Natural killer cell (primary cell): ENCODE data around the gene CNOT3. TPM values are rescaled to one million over a fixed set of nuclear protein-coding genes. Genes with fewer than 3 reads are reported as not detected.
"Not testable (repeated sequence)": the region's sequence is repeated elsewhere in the genome, so short reads cannot be mapped to it uniquely, and the experiment has no call there.

Experiments
- ATAC-seq, 3 donors: fragments of 150-1000 bp in 2 of 3; fragments of 200-7000 bp in 1 of 3; cut with Tn5 transposase; 1 replicate in 1 of 3; 2 replicates in 2 of 3; pipeline ENCODE4 v1.10.0; 2021; ENCODE audit warnings: mild to moderate bottlenecking in 2 of 3, moderate library complexity in 2 of 3
- DNase-seq, 2 donors: peaks; one replicate each; pipeline versions ENCODE4 v3.0.0 to v3.0.0-alpha.2; 2013 to 2021; ENCODE audit warnings: mixed read lengths in 1 of 2
- H3K27ac ChIP-seq: one replicate; pipeline ENCODE4 v1.5.1; 2013; ENCODE audit warnings: mild to moderate bottlenecking, low read length
- H3K27me3 ChIP-seq: one replicate; pipeline ENCODE4 v1.6.1; 2013; ENCODE audit warnings: low read length; ENCODE audit not compliant: control insufficient read depth, insufficient read depth
- H3K36me3 ChIP-seq: one replicate; pipeline ENCODE4 v1.6.1; 2013; ENCODE audit warnings: low read length; ENCODE audit not compliant: control insufficient read depth, insufficient read depth
- H3K4me1 ChIP-seq: one replicate; pipeline ENCODE4 v1.6.1; 2013; ENCODE audit warnings: low read length; ENCODE audit not compliant: control insufficient read depth, insufficient read depth
- H3K4me3 ChIP-seq: one replicate; pipeline ENCODE4 v1.5.1; 2013; ENCODE audit warnings: low read length
- H3K9me3 ChIP-seq: one replicate; pipeline ENCODE4 v1.6.1; 2013; ENCODE audit warnings: low read length; ENCODE audit not compliant: control insufficient read depth, insufficient read depth
- H3K27ac Mint-ChIP-seq, 2 donors: one replicate each; pipeline ENCODE4 v1.8.0; 2022; ENCODE audit warnings: mild to moderate bottlenecking in 2 of 2, mixed read lengths in 2 of 2, moderate library complexity in 1 of 2
- H3K27me3 Mint-ChIP-seq, 2 donors: one replicate each; pipeline ENCODE4 v1.8.0; 2022; ENCODE audit warnings: low read depth in 2 of 2, mixed read lengths in 2 of 2
- H3K36me3 Mint-ChIP-seq: one replicate; pipeline ENCODE4 v1.8.0; 2022; ENCODE audit warnings: mixed read lengths
- H3K4me1 Mint-ChIP-seq, 2 donors: one replicate each; pipeline ENCODE4 v1.8.0; 2022; ENCODE audit warnings: mixed read lengths in 2 of 2
- H3K4me3 Mint-ChIP-seq: one replicate; pipeline ENCODE4 v1.8.0; 2022; ENCODE audit warnings: mild to moderate bottlenecking, moderate library complexity, mixed read lengths
- H3K9me3 Mint-ChIP-seq, 2 donors: one replicate each; pipeline ENCODE4 v1.8.0; 2022; ENCODE audit warnings: mixed read lengths in 2 of 2
- WGBS: methylation state at CpG from one replicate; pipeline ENCODE4 v1.1.7; 2013; ENCODE audit warnings: missing lambda C conversion rate; ENCODE audit not compliant: insufficient coverage; 5-methylcytosine and 5-hydroxymethylcytosine counted together
- intact Hi-C: fragments of 100-400 bp; cut with micrococcal nuclease; formaldehyde crosslinking; loops from one replicate; pipeline ENCODE4 v1.14.2; 2022
- total RNA-seq, 4 donors: library from RNA; stranded (reverse); fragments of 120-200 nt in 1 of 4; gene quantifications; one replicate each; pipeline versions ENCODE4 v1.2.3 to v1.2.4, GENCODE V29; 2013 to 2022
- TF ChIP-seq, protein P1 (sequence below): fragments of 200-600 bp; IDR thresholded peaks from one replicate; pipeline ENCODE4 v1.8.0; 2022; ENCODE audit warnings: antibody characterized with exemption

The CNOT3 gene
- total RNA-seq, 3 donors from 2014 or later (not counting 1 experiment from before 2014, with no cell fraction given): 46.3 to 73.9 (median 51.7) TPM

DNA sequence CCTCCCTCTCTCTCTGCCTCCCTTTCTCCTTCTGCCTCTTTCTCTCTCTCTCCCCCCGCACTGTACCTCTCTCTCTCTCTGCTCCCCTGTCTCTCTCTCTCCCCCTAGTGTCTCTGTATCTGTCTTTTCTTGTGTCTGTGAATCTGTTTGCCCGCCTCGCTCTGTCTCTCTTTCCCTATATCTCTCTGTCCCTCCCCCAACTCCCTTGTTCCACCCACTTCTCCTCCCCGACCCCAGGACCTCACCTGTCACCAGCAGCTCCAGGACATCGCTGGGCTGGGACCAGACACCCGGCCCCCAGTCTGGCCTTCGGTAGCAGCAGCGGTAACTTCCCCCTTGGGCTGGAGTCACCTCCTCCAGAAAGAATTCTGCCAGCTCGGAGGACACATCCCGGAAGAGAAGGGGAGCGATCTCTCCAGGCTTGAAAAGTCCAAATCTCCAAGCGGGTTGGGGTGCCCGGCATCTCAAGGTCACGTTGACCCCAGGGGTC is 40.9 kb upstream of the CNOT3 start:
- H3K36me3 Mint-ChIP-seq: no peaks in the 10 kb centered on the region
- H3K4me1 ChIP-seq: peaks cover 20% of the 10 kb centered on the region
- H3K9me3 Mint-ChIP-seq: no peaks in the 10 kb centered on the region
- ATAC-seq (peak; percentile 34 to 58 (median 41)), DNase-seq (peak in 1 of 2 donors; percentile 59)
- H3K4me1 Mint-ChIP-seq: peaks cover 17 to 23% of the 10 kb centered on the region in 2 donors
- intact Hi-C loops: no loop called here
- H3K27ac ChIP-seq: peak overlapping the region; percentile 58
- peak overlapping the region; percentile 92 to 93 for H3K27ac Mint-ChIP-seq
- peaks cover 4% of the 10 kb centered on the region for H3K27me3 ChIP-seq
- H3K9me3 ChIP-seq: no peaks in the 10 kb centered on the region
- H3K4me3 ChIP-seq: no peak overlapping the region
- 13% methylated on average over 14 of the region's 14 CpGs for WGBS
- peaks cover 0 to 11% of the 10 kb centered on the region in 2 donors for H3K27me3 Mint-ChIP-seq
- TF ChIP-seq, protein P1, sequence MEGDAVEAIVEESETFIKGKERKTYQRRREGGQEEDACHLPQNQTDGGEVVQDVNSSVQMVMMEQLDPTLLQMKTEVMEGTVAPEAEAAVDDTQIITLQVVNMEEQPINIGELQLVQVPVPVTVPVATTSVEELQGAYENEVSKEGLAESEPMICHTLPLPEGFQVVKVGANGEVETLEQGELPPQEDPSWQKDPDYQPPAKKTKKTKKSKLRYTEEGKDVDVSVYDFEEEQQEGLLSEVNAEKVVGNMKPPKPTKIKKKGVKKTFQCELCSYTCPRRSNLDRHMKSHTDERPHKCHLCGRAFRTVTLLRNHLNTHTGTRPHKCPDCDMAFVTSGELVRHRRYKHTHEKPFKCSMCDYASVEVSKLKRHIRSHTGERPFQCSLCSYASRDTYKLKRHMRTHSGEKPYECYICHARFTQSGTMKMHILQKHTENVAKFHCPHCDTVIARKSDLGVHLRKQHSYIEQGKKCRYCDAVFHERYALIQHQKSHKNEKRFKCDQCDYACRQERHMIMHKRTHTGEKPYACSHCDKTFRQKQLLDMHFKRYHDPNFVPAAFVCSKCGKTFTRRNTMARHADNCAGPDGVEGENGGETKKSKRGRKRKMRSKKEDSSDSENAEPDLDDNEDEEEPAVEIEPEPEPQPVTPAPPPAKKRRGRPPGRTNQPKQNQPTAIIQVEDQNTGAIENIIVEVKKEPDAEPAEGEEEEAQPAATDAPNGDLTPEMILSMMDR: no peak
- peak overlapping the region; percentile 98 for H3K4me3 Mint-ChIP-seq
- no peaks in the 10 kb centered on the region for H3K36me3 ChIP-seq

DNA sequence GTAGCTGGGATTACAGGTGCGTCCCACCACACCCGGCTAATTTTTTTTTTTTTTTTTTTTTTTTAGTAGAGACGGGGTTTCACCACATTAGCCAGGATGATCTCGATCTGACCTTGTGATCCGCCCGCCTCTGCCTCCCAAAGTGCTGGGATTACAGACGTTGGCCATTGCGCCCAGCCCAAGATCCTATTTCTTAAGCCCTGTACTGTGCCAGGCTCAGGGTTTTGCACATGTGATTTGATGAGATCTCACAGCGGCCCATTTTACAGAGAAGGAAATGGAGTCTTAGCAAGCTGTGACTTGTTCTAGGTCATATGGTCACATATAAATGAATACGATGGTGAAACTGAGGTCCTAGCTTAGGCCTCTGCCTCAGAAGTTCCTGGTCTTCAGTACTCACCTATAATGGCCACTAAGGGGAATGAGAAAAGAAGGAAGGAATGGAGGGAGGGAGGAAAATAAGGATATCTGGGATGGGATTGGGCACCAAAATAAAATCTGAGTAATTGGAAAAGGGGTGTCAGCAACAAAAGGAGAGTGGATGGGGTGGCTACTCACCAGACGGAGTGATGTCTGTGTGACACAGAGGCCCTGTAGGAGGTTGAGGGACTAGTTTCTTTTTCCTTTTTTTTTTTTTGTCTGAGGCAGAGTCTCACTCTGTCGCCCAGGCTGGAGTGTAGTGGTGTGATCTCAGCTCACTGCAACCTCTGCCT is 38.2 kb upstream of the CNOT3 start:
- Mint-ChIP-seq H3K27ac (no peak overlapping the region), H3K9me3 (no peaks in the 10 kb centered on the region), H3K27me3 (peaks cover 0 to 6% of the 10 kb centered on the region in 2 donors), H3K4me1 (peaks cover 27 to 37% of the 10 kb centered on the region in 2 donors), H3K4me3 (no peak overlapping the region), H3K36me3 (no peaks in the 10 kb centered on the region)
- Histone ChIP-seq H3K9me3 (no peaks in the 10 kb centered on the region), H3K4me1 (peaks cover 34% of the 10 kb centered on the region), H3K4me3 (no peak overlapping the region), H3K27me3 (peaks cover 3% of the 10 kb centered on the region), H3K27ac (no peak overlapping the region), H3K36me3 (no peaks in the 10 kb centered on the region)
- TF ChIP-seq, protein P1: no peak
- no peak for ATAC-seq
- WGBS: 92% methylated on average over 10 of the region's 12 CpGs
- DNase-seq: no peak
- intact Hi-C loops: no loop called here

DNA sequence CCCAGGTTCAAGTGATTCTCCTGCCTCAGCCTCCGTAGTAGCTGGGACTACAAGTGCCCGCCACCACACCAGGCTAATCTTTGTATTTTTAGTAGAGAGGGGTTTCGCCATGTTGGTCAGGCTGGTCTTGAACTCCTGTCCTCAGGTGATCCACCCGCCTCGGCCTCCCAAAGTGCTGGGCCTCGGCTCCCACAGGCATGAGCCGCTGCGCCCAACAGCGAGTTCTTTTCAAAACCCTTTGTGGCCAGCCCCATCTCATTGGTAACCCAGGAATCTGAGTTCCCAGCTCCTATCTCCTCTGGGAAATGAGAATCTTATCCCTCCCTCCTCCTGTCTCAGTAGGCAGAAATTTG is 37.7 kb upstream of the CNOT3 start:
- 95% methylated on average over 9 of the region's 9 CpGs for WGBS
- H3K4me3 ChIP-seq, H3K27ac ChIP-seq, H3K27ac Mint-ChIP-seq, H3K36me3 Mint-ChIP-seq, intact Hi-C loops, H3K36me3 ChIP-seq, ATAC-seq, H3K4me3 Mint-ChIP-seq, H3K27me3 ChIP-seq, DNase-seq, H3K9me3 Mint-ChIP-seq, H3K9me3 ChIP-seq, H3K27me3 Mint-ChIP-seq: not testable (repeated sequence)
- H3K4me1 ChIP-seq: peaks cover 34% of the 10 kb centered on the region
- H3K4me1 Mint-ChIP-seq: peaks cover 24 to 37% of the 10 kb centered on the region in 2 donors

DNA sequence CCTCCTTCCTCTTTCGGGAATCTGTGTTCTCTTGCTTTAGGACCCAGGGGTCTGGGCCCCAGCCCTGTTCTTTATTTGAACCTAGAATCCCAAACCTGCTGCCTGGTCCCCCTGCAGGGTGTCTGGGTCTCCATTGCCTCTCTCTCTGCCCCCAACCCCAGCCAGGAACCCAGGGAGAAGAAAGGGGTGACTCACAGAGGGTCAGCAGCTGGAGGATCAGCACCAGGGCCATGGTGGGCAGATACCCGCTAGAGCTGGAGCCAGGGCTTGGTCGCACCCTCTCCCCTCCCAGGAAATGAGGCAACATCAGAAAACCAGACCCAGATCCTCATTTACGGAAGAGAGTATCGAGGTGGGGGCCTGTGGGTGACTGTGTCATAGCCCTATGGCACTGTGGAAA is 37.0 kb upstream of the CNOT3 start, which contains the start of gene OSCAR:
OSCAR (minus strand) TSS at position 243 of the 400 bp plus-strand sequence; CDS start at position 232, 11 bp downstream.
- H3K36me3 ChIP-seq: peaks cover 3% of the 10 kb centered on the region
- WGBS: 51% methylated on average over 5 of the region's 5 CpGs
- H3K4me1 ChIP-seq: peaks cover 28% of the 10 kb centered on the region
- intact Hi-C loops: no loop called here
- no peaks in the 10 kb centered on the region for H3K9me3 Mint-ChIP-seq
- H3K27me3 ChIP-seq: no peaks in the 10 kb centered on the region
- no peaks in the 10 kb centered on the region for H3K9me3 ChIP-seq
- H3K27me3 Mint-ChIP-seq: peaks cover 0 to 6% of the 10 kb centered on the region in 2 donors
- no peak within 1 kb of the TSS for H3K27ac ChIP-seq
- TF ChIP-seq, protein P1: no peak
- H3K4me3 Mint-ChIP-seq: peak within 1 kb of the TSS; percentile 97
- DNase-seq: no peak
- H3K36me3 Mint-ChIP-seq: no peaks in the 10 kb centered on the region
- H3K27ac Mint-ChIP-seq: peak within 1 kb of the TSS; percentile 39 to 80
- peaks cover 24 to 36% of the 10 kb centered on the region in 2 donors for H3K4me1 Mint-ChIP-seq
- H3K4me3 ChIP-seq: no peak within 1 kb of the TSS
- no peak for ATAC-seq
